ENCODE data around the gene NUP42.
"Not testable (repeated sequence)": the region's sequence is repeated elsewhere in the genome, so short reads cannot be mapped to it uniquely, and the experiment has no call there.

The NUP42 gene, protein sequence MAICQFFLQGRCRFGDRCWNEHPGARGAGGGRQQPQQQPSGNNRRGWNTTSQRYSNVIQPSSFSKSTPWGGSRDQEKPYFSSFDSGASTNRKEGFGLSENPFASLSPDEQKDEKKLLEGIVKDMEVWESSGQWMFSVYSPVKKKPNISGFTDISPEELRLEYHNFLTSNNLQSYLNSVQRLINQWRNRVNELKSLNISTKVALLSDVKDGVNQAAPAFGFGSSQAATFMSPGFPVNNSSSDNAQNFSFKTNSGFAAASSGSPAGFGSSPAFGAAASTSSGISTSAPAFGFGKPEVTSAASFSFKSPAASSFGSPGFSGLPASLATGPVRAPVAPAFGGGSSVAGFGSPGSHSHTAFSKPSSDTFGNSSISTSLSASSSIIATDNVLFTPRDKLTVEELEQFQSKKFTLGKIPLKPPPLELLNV

DNA sequence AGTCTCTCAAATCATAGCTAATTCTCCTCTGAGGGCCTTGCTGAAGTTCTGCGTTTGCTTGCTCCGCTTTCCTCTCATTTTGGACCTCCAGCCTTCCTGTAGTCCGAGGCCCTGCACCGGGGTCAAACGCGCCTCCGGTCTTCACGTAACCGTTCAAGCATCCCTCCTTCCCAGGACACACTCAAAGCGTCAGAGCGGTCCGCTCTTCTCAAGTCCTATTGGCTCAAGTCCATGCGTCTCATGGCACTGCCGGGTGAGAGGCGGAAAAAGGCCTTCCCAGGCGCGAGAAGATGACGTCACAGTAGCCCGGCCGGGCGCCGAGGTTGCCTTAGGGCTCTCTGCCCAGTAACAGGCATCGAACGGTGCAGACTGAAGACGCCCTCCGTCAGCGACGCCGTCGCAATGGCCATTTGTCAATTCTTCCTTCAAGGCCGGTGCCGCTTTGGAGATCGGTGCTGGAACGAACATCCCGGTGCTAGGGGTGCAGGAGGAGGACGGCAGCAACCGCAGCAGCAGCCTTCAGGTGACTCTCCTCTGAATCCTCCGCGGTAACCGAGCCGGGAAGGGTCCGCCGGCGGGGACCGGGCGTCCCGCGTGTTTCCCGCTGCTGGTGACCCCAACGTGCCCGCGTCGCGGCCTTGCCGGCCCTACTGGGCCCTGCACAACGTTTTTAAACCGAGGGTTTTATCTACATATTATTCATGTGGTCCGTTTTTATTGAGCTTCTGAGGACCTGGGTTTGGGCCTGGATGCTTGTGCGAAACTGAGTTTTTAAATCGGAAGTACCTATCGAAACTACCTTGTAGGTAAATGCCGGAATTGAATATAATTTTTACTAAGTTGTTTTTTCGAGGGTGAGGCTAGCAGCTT is at the start of gene NUP42:
TSS of gene NUP42 (plus strand) at position 365 of the 870 bp plus-strand sequence. CDS start at position 403, 38 bp downstream.
- peak; percentile 99 for DNase-seq

DNA sequence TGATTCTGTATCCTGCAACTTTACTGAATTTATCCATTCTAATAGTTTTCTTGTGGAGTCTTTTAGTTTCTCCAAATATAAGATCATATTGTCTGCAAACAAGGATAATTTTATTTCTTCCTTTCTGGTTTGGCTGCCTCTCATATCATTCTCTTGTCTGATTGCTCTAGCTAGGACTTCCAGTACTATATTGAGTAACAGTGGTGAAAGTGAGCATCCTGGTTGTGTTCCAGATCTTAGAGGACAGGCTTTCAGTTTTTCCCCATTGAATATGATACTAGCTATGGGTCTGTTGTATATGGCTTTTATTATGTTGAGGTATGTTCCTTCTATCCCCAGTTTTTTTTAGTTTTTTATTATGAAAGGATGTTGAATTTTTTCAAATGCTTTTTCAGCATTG is 48.1 kb upstream of the NUP42 start:
- no peak for DNase-seq

DNA sequence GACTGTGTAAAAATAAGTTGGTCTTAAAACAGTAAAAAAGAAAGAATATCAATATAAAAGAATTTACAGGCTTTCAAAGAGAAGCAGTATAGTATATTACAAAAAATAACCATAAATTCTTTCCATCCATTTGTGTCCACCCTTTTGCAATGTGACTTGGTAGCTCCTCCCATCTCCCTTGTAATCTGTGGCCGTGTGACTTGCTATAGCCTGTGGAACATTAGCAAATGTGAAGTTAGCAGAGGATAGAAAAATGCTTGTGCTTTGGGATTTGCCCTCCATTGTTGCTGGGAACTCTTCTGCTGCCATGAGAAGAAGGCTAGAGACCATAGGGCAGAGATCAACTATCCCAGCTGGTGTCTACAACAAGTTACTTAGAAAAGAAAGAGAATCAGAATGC is 46.1 kb upstream of the NUP42 start:
- no peak for DNase-seq

DNA sequence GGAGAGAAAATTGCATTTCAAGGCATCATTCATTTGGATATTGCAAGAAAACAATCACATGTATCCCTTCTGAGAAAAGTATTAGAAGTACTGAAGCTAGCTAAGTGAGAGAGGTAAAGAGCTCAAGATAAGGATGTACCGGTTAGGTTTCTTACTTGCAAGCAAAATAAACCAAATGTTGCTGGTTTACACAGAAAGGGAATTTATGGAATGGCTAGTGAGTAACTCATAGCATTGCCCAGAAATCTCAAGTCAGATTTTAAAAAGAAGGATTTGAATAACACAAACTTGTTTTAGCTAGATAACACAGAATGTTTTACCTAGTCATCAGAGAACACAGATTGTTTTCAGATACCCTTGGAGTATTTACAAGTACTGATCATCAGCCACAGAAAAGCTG is 45.6 kb upstream of the NUP42 start:
- DNase-seq = no peak

DNA sequence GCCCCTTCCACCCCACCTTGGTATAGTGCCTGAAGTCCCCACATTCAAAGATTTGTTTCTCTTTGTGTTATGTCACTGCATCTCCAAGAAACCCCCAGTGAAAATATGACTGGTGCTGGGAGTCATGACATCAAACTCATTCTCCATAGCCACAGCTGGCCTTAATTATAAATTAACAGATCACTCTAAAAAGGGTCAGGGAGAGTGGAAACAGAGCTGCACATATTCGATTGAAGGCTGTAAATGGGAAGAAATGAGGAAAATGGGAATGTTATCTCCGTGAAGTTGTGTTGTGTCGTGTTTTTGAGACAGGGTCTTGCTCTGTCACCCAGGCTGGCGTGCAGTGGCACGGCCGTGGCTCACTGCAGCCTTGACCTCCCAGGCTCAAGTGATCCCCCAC is 24.2 kb upstream of the NUP42 start:
- DNase-seq = no peak

DNA sequence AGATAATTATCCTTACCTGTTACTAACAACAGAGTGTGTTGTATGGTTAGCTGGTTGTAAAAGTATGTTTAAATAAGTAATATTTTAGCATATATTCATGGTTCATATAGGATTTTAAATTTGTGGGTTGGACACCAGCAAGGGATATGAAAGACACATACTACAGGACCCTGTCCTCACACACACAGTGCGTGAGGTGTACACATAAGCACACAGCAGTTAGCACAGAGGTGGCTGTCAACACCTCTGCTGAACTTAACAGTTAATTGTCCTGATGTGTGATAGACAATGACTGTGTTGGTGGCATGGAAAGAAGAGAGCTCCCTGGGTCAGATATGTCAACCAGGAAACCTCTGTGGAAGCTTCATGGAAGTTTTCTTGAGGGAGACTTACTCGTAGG is 23.3 kb upstream of the NUP42 start:
- DNase-seq = no peak

DNA sequence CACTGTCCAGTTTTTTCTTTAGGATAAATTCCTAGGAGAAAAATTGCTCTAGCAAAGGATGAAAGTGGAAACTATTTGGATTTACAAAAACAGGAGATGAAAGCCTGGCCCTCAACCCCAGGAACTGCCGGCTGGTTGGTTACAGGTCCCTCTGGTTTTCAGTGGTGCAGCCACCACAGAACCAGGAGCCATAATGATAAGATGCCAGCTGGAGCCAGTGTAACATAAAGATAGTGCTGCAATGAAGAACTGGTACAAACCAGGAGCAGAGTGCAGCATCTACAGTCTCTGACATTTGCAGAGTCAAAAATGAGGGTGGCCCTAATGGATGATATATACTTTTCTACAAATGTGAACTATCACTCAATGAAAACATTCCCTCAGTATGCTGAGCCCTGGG is 20.4 kb upstream of the NUP42 start:
- no peak for DNase-seq

DNA sequence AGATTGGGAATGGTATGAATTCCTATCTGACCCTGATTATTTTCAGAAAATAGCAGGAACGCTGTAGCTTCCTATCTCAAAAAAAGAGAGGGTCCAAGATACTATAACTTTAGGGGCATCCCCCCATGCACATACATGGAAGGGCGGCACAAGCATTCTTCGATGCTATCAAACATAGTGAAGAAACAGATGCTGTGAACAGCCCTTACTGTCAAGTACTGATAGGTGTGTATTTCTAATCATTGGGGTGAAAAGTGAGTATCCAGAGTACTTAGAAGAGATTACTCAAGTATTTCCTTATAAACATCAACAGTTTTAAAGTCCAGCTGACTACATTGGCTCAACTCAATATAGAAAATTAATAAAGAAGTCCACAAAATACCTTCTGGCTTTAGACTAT is 17.0 kb upstream of the NUP42 start:
- no peak for DNase-seq

DNA sequence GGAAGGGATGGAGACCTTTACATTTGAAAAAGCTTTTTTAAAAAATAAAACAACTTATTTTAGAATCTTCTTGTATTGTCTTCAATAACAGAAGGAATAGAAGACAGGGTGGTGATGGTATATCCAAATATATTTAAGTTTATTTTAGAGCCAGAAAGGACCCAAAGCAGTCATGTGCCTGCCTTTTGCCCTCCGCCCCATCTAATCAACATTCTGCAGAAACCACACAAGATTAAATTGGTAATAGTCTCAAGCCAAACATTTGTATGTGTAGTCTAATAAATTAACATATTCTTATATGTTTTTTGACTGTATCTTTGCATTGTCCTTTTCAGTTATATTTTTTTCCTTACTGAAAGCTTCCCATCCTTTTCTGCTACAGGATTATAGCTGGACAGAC is 16.5 kb upstream of the NUP42 start:
- no peak for DNase-seq

DNA sequence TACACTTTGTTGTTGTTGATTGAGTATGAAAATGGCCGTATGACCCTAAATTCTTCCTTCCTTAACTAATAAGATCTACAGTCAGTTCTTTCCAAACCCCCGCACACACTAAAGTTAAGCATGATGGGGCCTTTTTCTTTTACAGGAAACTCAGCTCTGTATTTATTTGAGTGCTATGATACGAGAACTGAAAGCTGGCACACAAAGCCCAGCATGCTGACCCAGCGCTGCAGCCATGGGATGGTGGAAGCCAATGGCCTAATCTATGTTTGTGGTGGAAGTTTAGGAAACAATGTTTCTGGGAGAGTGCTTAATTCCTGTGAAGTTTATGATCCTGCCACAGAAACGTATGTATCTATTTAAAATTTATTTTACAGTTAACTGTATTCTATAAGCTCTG is 14.2 kb upstream of the NUP42 start:
- no peak for DNase-seq

DNA sequence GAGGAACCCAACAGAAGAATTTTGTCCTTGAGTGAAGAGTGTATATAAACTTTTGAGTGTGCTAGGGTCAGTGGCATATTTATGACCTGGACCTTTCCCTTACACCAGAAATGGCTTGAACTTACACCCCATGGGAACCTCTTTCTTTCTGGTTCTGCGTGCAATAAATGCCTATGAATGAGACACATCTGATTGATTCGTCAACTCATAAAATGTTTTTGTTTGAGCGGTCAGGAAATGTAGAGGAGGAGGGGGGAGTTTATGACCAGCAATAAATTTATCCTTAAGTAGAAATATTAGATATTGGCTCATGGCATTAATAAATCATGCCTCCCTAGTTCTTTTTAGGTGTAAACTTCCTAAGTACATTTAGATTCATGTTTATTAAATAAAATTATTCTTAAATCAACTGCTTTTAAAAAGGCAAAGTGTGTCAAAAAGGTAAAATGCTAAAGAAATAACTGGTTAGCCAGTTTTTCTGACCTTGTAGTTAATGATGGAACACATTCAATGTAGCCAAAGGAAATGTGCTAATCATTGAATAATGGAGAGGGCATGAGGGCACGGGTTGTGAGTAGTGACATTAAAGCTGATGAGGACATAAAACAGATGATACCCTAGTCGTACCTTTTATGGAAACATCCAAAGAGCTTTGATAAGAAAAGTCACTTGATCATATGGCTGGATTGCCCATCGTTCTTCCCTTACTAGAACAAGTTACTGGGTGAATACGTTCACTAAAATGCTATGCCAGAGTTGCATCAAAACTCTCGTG is 13.6 kb upstream of the NUP42 start:
- no peak for DNase-seq

DNA sequence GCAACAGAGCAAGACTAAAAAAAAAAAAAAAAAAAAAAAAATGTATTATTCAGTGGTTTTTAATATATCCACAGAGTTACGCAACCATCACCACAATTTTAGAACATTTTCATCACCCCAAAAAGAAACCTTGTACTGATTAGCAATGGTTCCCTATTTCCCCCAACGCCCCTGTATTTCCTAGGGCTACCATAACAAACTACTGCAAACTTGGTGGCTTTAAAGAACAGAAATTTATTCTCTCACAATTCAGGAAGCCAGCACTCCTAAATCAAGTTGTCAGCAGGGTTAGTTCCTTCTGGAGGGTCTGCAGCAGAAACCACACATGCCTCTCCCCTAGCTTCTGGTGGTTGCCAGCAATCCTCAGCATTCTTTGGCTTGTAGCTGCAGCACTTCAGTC is 5.9 kb upstream of the NUP42 start:
- no peak for DNase-seq

DNA sequence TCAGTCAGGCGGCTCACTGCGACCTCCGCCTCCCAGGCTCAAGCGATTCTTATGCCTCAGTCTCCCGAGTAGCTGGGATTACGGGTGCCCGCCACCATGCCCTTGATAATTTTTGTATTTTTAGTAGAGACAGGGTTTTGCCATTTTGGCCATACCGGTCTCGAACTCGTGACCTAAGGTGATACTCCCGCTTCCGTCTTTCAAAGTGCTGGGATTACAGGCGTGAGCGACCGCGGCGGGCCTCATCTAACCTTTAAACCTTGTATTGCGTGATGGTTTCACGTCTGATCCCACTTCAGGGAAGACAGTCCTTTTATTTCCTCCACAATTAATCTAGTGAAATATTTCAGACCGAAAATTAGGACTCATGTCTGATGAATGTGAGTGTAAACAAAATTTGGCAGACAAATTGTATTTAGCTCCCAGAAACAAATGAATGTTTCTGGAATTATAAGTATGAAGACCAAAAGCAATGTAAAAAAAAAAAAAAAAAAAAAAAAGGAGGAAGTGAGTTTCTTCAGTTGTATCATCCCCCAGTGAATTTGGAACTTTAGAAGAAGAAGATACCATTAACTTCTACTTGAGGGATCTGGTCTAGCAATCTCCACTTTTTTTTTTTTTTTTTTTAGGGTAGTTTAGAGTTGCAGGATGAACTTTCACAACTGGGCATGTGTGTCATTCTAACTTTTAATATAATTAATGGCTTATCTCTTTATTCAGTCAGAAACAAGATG is 1.6 kb downstream of the NUP42 start:
- no peak for DNase-seq

DNA sequence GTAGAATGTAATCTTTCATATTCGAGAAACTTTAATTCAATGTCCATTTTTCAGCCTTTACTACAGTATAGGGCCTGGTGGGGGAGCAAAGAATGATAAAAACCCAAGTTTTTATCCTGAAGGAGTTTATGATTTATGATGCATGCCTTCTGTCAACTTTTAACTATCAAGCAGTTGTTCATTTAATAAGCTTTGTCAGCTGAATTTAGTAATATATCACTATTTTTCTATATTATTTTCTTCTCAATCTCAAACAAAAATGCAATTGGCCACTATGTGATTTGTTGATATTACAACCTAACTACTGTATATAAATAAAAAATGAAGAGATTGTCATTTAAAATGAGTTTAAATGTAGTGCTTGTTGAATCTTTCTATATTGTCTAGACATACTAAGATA is 2.4 kb downstream of the NUP42 start:
- no peak for DNase-seq

DNA sequence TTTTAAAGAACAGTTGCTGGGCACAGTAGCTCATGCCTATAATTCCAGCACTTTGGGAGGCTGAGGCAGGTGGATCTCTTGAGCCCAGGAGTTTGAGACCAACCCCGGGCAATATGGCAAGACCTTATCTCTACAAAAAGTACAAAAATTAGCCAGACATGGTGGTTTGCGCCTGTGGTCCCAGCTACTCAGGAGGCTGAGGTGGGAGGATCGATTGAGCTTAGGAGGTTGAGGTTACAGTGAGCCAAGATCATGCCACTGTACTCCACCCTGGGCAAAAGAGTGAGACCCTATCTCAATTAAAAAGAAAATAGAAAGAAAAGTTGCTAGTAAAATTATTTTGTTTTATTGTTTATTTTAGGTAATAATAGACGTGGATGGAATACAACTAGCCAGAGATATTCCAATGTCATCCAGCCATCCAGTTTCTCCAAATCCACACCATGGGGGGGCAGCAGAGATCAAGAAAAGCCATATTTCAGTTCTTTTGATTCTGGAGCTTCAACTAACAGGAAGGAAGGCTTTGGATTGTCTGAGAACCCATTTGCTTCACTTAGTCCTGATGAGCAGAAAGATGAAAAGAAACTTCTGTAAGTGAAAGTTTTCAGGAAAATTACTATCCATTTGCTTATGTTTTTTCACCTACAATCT is 3.0 kb downstream of the NUP42 start:
- DNase-seq = peak; percentile 17

DNA sequence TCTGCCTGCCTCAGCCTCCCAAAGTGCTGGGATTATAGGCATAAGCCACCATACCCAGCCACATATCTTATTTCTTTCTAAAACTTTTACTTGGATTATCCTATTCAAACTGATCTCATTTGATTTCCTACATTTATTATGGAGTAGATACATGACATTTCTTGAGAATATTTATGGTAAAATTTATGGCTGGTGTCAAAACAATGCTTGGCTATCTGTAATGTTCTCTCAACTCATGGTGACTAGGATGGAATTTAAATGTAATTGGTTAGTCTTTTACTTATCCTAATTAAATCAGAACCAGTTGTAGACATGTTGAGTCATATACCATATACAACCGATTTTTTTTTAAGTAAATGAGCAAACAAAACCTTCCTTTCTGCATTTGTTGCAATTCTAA is 4.1 kb downstream of the NUP42 start:
- DNase-seq = no peak

DNA sequence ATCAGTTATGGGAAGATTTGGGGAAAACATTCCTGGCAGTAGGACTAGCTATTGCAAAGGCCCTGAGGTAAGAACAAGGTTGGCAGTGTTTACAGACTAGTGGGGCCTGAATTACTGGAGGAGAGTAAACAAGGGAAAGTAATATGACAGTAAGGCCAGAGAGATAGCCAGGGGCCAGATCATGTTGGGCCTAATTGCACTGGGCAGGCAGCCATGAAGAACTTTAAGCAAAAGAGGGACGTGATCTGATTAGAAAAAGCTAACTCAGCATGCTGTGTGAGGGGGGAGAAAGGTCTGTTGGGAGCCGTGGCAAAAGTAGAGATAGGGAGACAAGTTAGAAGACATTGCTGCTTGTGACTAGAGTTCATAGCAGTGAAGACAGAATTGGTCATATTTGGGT is 9.2 kb downstream of the NUP42 start:
- peak; percentile 22 for DNase-seq

DNA sequence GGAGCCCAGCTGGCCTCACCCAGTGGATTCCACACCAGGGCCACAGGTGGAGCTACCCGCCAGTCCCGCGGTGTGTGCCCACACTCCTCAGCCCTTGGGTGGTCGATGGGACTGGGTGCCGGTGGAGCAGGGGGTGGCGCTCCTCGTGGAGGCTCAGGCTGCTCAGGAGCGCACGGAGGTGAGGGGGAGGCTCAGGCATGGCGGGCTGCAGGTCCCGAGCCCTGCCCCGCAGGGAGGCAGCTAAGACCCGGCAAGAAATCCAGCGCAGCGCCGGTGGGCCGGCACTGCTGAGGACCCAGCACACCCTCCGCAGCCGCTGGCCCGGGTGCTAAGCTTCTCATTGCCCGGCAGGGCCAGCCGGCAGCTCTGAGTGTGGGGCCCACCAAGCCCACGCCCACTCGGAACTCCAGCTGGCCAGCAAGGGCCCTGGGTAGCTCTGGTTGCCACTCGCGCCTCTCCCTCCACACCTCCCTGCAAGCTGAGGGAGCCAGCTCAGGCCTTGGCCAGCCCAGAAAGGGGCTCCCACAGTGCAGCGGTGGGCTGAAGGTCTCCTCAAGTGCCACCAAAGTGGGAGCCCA is 11.9 kb downstream of the NUP42 start:
- DNase-seq = not testable (repeated sequence)

DNA sequence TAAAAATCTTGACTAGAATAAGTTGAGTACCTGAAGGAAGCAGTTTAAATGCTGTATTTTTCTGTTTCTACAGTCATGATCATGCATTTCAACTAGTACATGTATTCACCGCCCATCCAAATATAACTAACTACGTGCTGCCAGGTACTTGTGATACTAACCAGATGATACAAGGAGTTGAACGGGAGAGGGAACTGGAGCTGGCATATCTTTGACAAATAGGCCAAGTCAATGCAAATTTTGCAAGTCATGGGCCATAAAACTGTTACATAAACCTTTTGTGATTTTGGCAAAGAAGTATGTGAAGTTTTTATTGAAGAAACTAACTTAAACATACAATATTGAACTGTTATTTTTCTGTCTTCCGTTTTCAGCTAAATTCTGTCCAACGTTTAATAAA is 14.5 kb downstream of the NUP42 start:
- no peak for DNase-seq

DNA sequence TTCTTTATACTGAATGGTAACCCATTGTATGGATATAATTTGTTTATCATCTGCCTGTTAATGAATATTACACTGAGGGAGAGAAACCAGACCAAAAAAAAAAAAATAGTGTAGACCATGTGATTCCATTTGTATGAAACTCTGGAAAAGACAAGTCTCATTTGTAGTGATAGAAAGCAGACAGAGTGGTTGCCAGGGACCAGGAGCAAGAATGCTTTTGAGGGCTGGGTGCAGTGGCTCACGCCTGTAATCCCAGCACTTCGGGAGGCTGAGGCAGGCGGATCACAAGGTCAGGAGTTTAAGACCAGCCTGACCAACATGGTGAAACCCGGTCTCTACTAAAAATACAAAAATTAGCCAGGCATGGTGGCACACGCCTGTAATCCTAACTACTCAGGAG is 15.9 kb downstream of the NUP42 start:
- not testable (repeated sequence) for DNase-seq

DNA sequence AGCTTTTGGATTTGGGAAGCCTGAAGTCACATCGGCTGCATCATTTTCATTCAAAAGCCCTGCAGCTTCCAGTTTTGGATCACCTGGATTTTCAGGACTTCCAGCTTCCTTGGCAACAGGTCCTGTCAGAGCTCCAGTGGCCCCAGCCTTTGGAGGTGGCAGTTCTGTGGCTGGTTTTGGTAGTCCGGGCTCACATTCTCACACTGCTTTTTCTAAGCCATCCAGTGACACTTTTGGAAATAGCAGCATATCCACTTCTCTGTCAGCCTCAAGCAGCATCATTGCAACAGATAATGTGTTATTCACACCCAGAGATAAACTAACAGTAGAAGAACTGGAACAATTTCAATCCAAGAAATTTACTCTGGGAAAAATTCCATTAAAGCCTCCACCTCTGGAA is 18.5 kb downstream of the NUP42 start:
- DNase-seq = no peak

DNA sequence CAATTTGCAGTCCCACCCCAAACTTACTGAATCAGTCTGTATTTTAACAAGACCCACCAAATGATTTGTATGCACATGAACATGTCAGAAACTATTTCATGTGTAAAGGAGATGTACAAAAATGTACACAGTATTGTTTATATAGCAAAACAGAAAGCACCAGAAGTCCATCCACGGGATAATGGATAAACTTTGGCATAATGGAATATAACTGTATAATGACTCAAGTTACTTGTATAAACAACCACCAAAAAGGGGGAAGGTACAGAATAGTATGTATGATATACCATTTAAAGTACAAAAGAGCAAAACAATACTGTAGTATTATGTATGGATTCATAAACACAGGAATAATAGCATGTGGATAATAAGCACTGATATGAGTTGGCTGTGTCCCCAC is 22.4 kb downstream of the NUP42 start:
- no peak for DNase-seq

All from NCI-H1092 treated with DMSO at 0.1 percent for 48 hours (cell line).